HG03025 (cell line): Measurements from ENCODE around the gene EPM2AIP1.
"Not testable (repeated sequence)": the region's sequence is repeated elsewhere in the genome, so short reads cannot be mapped to it uniquely, and the experiment has no call there.

ENCODE experiments used
- ATAC-seq: cut with Tn5 transposase; IDR thresholded peaks from one replicate; pipeline ENCODE4 v1.9.1; 2021; ENCODE audit warnings: mild to moderate bottlenecking, moderate library complexity; ENCODE audit not compliant: unreplicated experiment, low FRiP score

The EPM2AIP1 gene

DNA sequence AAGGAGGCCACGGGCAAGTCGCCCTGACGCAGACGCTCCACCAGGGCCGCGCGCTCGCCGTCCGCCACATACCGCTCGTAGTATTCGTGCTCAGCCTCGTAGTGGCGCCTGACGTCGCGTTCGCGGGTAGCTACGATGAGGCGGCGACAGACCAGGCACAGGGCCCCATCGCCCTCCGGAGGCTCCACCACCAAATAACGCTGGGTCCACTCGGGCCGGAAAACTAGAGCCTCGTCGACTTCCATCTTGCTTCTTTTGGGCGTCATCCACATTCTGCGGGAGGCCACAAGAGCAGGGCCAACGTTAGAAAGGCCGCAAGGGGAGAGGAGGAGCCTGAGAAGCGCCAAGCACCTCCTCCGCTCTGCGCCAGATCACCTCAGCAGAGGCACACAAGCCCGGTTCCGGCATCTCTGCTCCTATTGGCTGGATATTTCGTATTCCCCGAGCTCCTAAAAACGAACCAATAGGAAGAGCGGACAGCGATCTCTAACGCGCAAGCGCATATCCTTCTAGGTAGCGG lies at the start of gene EPM2AIP1:
EPM2AIP1 (minus strand) TSS at position 326 of the 520 bp plus-strand sequence; CDS start at position 272, 54 bp downstream.
- ATAC-seq: peak; percentile 86

DNA sequence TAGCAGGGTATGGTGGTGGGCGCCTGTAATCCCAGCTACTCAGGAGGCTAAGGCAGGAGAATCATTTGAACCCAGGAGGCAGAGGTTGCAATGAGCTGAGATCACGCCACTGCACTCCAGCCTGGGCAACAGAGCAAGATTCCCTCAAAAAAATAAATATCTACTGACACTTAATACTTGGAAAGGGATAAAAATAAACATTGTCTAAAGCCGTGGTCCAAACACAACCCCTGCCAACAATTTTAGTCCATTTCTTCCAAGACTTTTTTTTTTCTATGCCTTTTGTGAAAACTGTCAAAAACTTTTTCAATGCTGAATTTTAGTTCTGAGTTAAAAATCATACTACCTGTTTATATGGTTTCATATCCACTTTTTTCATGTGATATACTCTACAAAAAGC lies 49.8 kb upstream of the EPM2AIP1 start:
- ATAC-seq: not testable (repeated sequence)

DNA sequence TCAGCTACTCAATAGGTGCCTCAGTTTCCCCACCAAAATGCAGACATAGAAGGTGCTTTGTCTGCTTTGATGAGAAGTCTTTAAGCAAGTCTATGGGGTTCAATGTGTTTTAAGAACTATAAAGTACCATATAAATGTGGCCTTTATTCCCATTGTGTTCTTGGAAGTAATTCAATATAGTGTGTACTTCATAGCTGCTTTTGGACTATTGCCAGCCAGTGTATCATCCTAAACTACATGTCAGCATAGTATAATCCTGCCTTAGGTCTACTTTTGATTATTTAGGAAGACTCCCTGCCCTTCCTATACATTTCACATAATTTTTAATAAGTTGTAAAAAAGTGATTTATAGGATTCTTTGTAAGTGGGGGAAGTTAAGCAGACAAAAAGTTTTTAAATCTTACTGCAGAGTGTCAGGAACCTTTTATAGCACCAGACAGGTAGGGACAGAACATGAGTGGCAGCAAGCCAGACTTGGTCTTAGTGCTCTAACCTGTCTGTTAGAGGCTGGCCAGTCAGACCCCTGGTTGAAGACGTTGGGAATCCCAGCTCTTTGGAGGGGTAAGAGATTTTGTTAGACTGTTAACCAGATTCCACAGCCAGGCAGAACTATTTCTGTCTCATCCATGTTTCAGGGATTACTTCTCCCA lies 48.7 kb upstream of the EPM2AIP1 start:
- ATAC-seq: no peak

DNA sequence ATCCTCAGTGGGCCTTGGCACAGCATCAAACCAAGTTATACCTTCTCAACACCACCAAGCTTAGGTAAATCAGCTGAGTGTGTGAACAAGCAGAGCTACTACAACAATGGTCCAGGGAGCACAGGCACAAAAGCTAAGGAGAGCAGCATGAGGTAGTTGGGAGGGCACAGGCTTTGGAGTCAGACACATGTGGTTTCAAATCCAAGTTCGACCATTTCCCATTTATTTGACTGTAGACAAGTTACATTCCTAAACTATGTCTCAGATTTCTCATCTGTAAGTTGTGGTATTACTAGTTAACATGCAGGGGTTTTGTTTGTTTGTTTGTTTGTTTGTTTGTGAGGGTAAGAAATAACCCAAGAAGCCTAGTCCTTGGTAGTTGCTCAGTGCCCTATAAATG lies 47.3 kb upstream of the EPM2AIP1 start:
- no peak for ATAC-seq

DNA sequence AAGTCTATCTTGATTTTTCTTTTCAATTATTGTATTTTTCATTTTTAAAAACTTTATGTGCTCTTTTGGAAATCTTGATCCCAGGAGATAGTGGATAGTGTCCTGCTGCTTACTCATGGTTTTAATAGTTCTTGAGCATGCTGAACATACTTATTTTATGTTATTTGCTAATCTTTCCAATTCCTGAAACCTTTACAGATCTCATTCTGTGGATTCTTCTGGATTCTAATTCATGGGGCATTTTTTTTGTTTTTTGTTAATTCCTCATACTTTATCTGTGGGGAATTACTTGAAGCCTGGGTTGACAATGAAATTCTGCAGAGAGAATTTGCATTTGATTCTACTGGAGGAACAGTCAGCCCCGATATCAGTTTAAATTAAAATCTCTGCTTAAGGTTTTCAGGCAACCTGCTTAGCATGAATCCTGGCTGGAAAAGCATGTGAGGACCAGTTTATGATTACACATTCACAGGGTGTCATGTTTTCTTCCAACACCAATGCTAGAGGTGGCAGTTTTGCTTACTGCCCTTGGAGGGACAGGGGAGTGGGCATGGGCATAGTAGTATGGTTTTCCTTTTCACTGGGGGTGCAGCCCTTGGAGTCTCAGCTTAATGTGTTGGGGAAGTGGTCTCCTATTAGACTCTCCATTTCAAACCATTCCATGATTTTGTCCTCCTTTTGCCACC lies 46.4 kb upstream of the EPM2AIP1 start:
- no peak for ATAC-seq

DNA sequence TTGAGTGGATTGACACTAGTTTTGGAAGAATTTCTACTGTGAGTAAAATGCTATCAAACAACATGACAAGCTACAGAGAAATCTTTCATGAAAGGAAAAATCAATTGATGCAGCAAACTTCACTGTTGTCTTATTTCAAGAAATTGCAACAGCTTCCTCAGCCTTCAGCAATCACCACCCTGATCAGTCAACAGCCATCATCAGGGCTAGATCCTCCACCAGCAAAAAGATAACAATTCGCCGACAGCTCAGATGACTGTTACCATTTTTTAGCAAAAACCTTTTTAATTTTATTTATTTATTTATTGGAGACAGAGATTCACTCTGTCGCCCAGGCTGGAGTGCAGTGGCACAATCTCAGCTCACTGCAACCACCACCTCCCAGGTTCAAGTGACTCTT lies 44.4 kb upstream of the EPM2AIP1 start:
- no peak for ATAC-seq

DNA sequence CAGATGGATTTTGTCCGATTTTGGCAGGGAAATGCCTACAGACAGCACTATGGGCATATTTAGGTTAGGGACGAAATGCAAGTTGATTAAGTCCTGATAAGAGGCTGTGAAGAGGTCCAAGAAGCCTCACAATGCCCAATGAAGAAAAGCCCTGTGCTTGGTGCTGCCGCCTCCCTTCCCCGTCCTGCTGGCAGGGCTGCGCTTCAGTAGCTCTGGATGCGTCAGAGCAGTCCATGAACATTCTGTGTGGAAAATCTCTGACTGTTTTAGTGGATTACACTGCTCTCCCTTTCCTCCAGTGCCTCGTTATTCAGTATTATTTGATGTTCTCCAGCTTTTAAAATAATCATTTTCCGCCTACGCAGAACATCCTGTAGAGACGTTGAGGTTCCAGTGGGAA lies 40.0 kb upstream of the EPM2AIP1 start:
- ATAC-seq: no peak

DNA sequence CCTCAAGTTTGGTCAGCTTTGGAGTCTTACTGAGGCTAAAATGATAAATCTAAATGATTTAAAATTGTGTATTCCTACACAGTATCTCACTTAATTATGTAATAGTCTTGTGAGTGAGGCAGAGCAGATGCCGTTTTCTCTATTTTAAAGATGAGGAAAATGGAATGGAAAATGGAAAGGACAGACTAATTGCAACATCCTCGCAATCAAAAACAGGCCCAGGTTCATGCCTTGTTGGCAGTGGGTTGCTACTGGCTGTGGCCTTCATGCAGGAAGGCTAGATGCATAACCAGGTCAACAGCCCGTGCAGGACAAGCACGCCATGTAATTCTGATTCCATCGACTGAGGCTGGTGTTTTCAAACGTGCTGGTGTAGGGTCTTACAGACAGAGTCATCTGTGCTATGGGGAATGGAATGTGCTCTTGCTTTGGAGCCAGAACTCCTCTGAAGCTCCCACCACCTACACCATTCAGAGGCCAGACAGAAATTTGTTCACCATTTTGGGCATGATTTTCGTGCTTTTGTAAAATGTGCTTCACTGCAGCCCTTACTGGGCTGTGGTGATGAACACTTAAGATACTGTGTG lies 38.3 kb upstream of the EPM2AIP1 start:
- ATAC-seq: no peak

DNA sequence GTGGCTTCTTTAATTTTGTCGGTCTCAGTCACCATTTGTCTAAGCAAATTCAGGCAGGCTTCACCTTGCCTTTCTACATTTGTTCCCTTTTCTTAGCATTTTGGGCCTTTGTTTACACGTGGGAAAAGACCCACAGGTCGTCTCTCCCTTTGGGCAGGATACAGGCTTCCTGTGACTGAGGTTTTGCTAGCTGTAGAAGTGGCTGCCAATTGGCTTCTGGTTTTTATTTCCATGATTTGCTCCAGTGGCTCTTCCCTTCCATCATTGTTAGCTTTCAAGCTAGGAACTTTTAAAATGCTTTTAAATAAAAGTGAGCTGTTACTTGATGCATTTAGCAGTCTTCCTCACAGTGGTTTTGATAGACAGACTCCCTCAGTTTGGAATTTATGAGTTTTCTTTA lies 37.7 kb upstream of the EPM2AIP1 start:
- no peak for ATAC-seq

DNA sequence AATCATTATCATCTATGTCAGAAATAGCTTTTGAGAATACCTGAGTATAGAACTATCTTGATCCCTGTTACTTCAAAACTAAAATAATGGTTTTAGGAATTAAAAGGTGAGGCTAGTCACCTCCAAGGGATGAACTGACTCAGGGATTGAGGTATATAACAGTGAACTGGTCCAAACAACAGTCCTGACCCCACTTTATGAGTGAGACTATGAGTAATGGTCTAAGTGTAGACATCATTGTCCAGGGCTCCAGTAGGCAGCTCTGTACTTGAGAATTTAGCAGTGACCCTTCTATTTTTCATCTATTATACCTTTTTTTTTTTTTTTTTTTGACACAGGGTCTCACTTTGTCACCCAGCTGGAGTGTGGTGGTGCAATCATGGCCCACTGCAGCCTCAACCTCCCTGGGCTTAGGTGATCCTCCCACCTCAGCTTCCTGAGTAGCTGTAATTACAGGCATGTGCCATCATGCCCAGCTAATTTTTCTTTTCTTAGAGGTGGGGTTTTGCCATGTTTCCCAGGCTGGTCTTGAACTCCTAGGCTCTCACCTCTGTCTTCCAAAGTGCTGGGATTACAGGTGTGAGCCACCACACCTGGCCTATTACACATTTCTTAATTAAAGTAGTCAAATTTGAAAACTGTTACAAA lies 36.7 kb upstream of the EPM2AIP1 start:
- no peak for ATAC-seq

DNA sequence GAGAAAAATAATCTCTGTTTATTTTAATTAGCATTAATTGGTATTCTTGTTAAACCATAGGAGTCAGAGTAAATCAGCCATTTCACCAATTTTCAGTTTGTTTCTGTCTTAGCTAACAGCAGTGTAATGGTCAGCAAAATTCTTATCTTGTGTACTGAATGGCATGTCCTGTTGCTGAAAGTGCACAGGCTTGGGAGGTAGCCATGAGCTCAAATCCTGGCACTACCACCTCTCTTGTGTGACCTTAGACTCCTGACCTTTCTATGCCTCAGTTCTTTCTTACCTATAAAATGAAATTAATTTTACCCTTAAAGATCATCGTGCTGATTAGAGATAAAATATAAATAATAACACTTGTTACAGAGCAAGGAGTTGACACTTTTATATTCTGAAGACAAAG lies 36.2 kb upstream of the EPM2AIP1 start:
- no peak for ATAC-seq

DNA sequence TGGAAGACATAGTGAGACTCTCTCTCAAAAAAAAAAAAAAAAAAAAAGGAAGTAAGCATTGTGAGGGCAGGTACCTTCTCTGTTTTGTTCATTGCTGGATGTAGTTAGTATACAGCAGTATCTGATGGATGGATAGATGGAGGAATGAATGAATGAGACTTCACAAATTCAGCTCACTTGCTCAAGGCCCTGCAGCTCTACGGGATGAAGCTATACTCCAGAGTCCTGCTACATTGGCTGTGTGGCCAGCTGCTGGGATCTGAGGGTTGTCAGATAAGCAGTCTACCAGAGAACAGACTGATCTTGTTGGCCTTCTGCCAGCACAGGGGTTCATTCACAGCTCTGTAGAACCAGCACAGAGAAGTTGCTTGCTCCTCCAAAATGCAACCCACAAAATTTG lies 35.4 kb upstream of the EPM2AIP1 start:
- no peak for ATAC-seq

DNA sequence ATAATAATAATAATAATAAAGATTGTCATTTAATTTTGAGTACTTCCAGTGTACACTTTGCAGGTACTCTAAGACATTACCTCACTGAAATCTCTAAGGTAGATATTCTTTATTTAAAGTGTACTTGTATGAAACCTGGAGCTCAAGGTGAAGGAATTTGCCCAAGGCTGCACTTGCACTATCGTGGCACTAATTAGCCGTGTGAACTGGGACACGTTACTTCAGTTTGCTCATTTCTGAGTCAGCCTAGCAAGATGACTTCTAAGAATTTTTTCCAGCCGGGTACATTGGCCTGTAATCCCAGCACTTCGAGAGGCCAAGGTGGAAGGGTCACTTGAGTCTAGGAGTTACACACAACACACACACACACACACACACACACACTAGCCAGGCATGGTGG lies 33.9 kb upstream of the EPM2AIP1 start:
- no peak for ATAC-seq

DNA sequence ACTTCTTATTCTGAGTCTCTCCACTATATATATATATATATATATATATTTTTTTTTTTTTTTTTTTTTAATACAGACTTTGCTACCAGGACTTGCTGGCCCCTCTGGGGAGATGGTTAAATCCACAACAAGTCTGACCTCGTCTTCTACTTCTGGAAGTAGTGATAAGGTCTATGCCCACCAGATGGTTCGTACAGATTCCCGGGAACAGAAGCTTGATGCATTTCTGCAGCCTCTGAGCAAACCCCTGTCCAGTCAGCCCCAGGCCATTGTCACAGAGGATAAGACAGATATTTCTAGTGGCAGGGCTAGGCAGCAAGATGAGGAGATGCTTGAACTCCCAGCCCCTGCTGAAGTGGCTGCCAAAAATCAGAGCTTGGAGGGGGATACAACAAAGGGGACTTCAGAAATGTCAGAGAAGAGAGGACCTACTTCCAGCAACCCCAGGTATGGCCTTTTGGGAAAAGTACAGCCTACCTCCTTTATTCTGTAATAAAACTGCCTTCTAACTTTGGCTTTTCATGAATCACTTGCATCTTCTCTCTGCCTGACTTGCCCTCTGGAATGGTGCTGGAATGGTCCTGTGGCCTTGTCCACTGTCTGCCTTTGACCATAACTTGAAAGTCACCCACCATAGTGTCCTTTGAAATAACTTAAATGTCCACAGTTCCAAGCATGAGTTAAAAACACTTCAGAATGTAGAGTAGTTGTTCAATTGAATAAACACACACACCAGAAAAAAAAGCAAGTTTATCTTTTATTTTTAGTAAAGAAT lies 32.8 kb upstream of the EPM2AIP1 start:
- no peak for ATAC-seq

DNA sequence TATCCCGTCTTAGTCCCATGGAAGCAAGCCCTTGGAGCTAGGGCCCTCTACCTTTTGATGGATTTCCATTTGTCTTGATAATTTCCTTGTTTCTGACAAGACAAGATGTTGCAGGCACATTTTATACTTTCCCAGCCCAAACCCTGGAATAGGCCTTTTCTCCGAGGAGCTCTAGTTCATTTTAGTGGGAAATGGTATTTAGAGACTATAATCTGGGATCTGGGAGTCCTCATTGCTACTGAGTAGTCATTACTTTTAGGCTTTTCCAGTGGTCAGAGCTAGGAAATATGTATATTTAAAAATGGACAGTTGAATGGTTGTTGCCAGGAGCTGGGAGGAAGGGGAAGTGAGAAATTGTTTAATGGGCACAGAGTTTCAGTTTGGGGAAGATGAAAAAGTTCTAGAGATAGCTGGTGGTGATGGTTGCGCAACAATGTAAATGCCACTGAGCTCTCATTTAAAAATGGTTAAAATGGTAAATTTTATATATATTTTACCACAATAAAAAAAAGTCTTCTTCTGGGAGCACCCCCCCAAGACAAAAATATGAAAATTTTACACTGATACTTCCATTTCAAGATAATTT lies 32.0 kb upstream of the EPM2AIP1 start:
- ATAC-seq: no peak

DNA sequence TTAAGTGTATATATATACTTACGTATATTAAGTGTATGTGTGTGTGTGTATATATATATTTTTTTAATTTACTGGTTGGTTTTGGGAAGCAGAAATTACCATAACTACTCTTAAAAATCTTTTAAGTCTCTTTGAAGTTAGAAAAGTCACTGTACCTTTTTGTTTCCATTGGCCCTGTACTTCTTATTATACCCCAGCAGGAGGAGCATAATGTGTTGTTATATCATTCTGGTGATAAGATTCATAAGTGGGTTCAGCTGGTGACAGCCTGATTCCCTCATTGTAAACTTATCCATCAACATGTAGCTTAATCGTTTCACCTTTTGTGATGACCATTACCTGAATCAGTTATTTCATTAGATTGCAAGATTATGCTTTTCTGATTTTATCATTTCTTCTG lies 31.2 kb upstream of the EPM2AIP1 start:
- no peak for ATAC-seq

DNA sequence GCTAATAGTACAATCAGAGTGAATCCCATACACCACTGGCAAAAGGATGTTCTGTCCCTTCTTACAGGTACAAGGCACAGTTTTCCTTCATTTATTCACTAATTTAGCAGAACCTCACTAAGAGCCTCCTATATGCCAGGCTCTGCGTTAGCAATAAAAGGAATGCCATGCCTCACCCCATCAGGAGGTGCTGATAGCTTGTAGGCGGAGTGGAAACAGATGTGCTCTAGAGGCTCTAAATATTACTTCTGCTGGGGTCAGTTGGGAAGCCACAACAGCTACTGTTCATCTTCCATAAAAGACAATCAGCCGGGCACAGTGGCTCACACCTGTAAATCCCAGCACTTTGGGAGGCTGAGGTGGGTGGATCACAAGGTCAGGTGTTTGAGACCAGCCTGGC lies 24.8 kb upstream of the EPM2AIP1 start:
- ATAC-seq: no peak

DNA sequence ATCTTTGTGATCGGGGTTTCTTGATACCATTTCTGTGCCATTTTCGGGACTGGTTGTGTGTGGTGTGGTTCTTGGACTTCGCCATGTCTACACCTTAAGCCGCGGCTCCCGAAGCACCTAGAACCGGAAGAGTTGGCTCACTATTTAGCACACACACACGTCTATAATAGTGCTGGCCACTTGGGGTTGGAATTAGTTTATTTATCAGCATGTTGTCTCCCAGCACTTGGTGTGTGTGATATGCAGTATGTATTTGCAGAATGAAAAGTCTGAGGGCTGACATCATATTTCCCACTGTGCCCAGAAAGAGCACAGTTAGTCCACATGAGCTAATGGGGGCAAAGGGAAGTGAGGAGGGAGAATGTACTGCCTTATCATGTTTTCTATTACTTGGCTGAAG lies 24.0 kb upstream of the EPM2AIP1 start:
- no peak for ATAC-seq

DNA sequence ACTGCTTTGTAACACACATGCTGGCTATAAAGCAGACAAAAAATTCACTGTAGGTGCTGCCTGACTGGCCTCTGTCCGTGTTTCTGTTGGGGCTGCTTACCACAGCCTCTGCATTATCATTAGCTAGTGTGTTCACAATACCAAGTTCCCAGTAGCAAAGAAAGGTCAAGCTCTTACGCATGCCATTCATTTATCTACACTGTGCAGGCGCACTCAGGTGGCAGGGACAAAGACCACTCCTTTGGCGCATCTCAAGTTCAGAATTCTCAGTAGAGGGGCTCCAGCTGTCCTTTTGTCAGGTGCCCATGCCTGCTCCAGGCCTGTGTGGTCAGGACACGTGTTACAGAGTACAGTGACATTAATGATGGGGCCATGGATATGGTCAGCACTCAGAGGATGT lies 22.7 kb upstream of the EPM2AIP1 start:
- no peak for ATAC-seq

DNA sequence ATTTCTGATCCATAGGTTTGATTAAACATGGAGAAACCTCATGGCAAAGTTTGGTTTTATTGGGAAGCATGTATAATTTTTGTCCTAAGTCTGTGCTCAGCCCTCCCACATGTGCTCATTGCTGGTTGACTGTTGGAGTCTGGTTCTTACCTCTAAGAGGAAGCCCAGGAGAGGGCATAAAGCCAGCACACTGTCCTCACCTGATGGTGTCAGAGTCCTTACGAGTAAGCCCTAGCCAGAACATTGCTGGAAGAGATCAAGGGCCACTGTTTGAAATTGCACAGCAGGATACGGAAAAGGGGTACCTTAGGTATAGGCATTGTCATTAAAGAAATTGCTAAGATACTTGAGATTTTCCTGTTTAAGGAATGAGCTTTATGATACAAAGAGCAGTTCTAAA lies 21.7 kb upstream of the EPM2AIP1 start:
- no peak for ATAC-seq
